H1 (cell line): ENCODE measurements around the gene RHEB.

Experiments used
- ASH2L ChIP-seq: fragments of 200-600, 300-600 bp; sonication (generic); IDR thresholded peaks from one replicate; pipeline ENCODE4 v1.7.1; 2017; ENCODE audit warnings: low read length
- ATF2 ChIP-seq: IDR thresholded peaks from 2 replicates; pipeline ENCODE4 v1.6.1; 2012; ENCODE audit warnings: low read length, inconsistent platforms
- CBX8 ChIP-seq: fragments of 300-800, 300-1000 bp; sonication (generic); IDR thresholded peaks from 2 replicates; pipeline ENCODE4 v1.7.1; 2016; ENCODE audit warnings: low read depth, low read length, borderline replicate concordance
- CTCF ChIP-seq, 3 experiments: IDR thresholded peaks; 1 replicate in 2 of 3; 2 replicates in 1 of 3; pipeline versions ENCODE4 v1.5.1 to v1.6.1; 2011; ENCODE audit warnings: low read length in 3 of 3, mild to moderate bottlenecking in 3 of 3, inconsistent platforms in 2 of 3, low read depth in 1 of 3, moderate library complexity in 1 of 3; ENCODE audit not compliant: insufficient read depth in 1 of 3; ENCODE audit errors: control extremely low read depth in 1 of 3
- EZH2 ChIP-seq: fragments of 200-600 bp; sonication (generic); IDR thresholded peaks from 2 replicates; pipeline ENCODE4 v1.7.1; 2012; ENCODE audit warnings: low read depth, mild to moderate bottlenecking, moderate library complexity, low read length, inconsistent platforms; ENCODE audit not compliant: severe bottlenecking
- JUND ChIP-seq: IDR thresholded peaks from 2 replicates; pipeline ENCODE4 v1.6.1; 2011; ENCODE audit warnings: mild to moderate bottlenecking, improper control_type of control experiment, low read length
- MAFK ChIP-seq: IDR thresholded peaks from 2 replicates; pipeline ENCODE4 v1.6.1; 2012; ENCODE audit warnings: low read depth, mild to moderate bottlenecking, improper control_type of control experiment, low read length
- POLR2A ChIP-seq, 2 experiments: IDR thresholded peaks; 1 replicate in 1 of 2; 2 replicates in 1 of 2; pipeline ENCODE4 v1.6.1; 2011; ENCODE audit warnings: low read depth in 2 of 2, low read length in 2 of 2, mild to moderate bottlenecking in 2 of 2; ENCODE audit errors: control extremely low read depth in 1 of 2
- POLR2AphosphoS5 ChIP-seq: IDR thresholded peaks from 2 replicates; pipeline ENCODE4 v1.6.1; 2011; ENCODE audit warnings: low read depth, low read length
- SP1 ChIP-seq: IDR thresholded peaks from 2 replicates; pipeline ENCODE4 v1.6.1; 2011; ENCODE audit warnings: low read depth, low read length
- YY1 ChIP-seq: IDR thresholded peaks from 2 replicates; pipeline ENCODE4 v1.6.1; 2011; ENCODE audit warnings: low read depth, mild to moderate bottlenecking, low read length

DNA sequence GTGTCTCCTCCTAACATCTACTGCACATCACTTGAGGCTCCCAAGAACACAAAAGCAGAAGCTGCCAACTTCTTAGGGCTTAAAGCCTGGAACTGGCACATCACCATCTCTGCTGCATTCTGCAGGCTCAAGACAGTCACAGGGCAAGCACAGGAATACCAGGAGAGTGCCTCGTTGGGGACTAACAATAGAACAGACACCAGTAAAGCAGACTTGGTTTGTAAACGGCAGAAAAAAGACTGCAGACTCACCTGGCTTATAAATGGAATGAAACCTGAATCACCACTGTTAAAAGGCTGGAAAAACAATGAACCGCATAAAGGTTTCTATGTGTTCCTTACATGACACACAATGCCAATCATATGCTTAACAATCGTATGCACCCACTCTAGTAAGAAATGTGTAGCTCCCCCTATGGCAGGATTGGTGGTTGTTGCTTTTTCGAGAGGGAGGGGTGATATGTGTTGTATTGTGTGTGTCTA lies 12.8 kb downstream of the RHEB start:
- TF ChIP-seq MAFK (no peak), SP1 (no peak), ASH2L (no peak), POLR2A (IDR thresholded peaks at IDR 0.05; ENCODE audit: control extremely low read depth in 1 of 2, low read depth in 2 of 2, low read length in 2 of 2) (no peak), CBX8 (no peak), EZH2 (no peak), POLR2AphosphoS5 (no peak), YY1 (no peak), JUND (no peak), CTCF (IDR thresholded peaks at IDR 0.05; ENCODE audit: control extremely low read depth in 1 of 3, insufficient read depth in 1 of 3, low read depth in 1 of 3, low read length in 3 of 3) (peak in 1 of 3 experiments; percentile 48; a peak in 1 of 4 replicates), ATF2 (no peak)
